Liver (tissue), 3 donors: ENCODE measurements around the gene FXYD7.

Experiments used
- EGR1 ChIP-seq, 2 donors: IDR thresholded peaks; 2 replicates each; pipeline ENCODE4 v1.6.1; 2016 to 2018; ENCODE audit warnings: antibody characterized with exemption in 2 of 2, low read depth in 2 of 2
- GABPA ChIP-seq, 2 donors: IDR thresholded peaks in 1 of 2; conservative IDR thresholded peaks in 1 of 2; 2 replicates each; pipeline ENCODE4 v1.6.1; 2016; ENCODE audit warnings: antibody characterized with exemption in 2 of 2, mild to moderate bottlenecking in 1 of 2, moderate library complexity in 1 of 2
- HNF4G ChIP-seq: IDR thresholded peaks from 2 replicates; pipeline ENCODE4 v1.6.1; 2016; ENCODE audit warnings: antibody characterized with exemption
- JUND ChIP-seq, 2 donors: IDR thresholded peaks; 2 replicates each; pipeline ENCODE4 v1.6.1; 2016; ENCODE audit warnings: antibody characterized with exemption in 2 of 2
- NR2F2 ChIP-seq: IDR thresholded peaks from 2 replicates; pipeline ENCODE4 v1.6.1; 2016; ENCODE audit warnings: antibody characterized with exemption
- RAD21 ChIP-seq, 2 donors: IDR thresholded peaks; 2 replicates each; pipeline ENCODE4 v1.6.1; 2016; ENCODE audit warnings: antibody characterized with exemption in 2 of 2, mild to moderate bottlenecking in 2 of 2
- SP1 ChIP-seq: IDR thresholded peaks from 2 replicates; pipeline ENCODE4 v1.6.1; 2018; ENCODE audit warnings: antibody characterized with exemption, mild to moderate bottlenecking
- YY1 ChIP-seq: IDR thresholded peaks from 2 replicates; pipeline ENCODE4 v1.6.1; 2016; ENCODE audit warnings: antibody characterized with exemption, mild to moderate bottlenecking
- TF ChIP-seq, protein P1 (sequence below): fragments of 150-350 bp; IDR thresholded peaks from 2 replicates; pipeline ENCODE4 v1.5.1; 2017; ENCODE audit warnings: improper control_type of control experiment, low read depth, low read length; ENCODE audit not compliant: missing input control
- TF ChIP-seq, protein P2 (sequence below): IDR thresholded peaks from 2 replicates; pipeline ENCODE4 v1.6.1; 2016; ENCODE audit warnings: antibody characterized with exemption, mild to moderate bottlenecking
- TF ChIP-seq, protein P3 (sequence below): IDR thresholded peaks from 2 replicates; pipeline ENCODE4 v1.6.1; 2016; ENCODE audit warnings: antibody characterized with exemption
- TF ChIP-seq, protein P4 (sequence below): IDR thresholded peaks from 2 replicates; pipeline ENCODE4 v1.6.1; 2016; ENCODE audit warnings: antibody characterized with exemption
- donor health status: healthy.
- donor health status: healthy.

DNA sequence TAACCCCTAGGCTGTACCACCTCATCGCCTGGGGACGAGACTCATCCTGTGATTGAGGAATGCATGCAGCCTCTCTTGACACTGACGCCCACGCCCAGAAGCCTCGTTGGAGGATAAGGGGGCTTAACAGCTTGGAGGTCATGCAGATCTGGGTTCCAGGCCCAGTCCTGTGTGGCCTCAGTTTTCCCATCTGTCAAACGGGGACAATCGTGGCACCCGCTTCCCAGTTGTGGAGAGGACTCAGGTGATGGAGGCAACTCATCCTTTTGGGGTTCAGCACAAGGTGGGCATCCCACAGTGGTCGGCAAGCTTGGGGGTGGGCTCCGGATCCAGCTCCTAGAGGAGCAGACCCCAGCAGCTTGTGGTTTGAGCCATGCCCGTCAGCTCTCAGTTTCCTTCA lies 6.8 kb upstream of the FXYD7 start:
- TF ChIP-seq YY1 = no peak
- TF ChIP-seq, protein P1, sequence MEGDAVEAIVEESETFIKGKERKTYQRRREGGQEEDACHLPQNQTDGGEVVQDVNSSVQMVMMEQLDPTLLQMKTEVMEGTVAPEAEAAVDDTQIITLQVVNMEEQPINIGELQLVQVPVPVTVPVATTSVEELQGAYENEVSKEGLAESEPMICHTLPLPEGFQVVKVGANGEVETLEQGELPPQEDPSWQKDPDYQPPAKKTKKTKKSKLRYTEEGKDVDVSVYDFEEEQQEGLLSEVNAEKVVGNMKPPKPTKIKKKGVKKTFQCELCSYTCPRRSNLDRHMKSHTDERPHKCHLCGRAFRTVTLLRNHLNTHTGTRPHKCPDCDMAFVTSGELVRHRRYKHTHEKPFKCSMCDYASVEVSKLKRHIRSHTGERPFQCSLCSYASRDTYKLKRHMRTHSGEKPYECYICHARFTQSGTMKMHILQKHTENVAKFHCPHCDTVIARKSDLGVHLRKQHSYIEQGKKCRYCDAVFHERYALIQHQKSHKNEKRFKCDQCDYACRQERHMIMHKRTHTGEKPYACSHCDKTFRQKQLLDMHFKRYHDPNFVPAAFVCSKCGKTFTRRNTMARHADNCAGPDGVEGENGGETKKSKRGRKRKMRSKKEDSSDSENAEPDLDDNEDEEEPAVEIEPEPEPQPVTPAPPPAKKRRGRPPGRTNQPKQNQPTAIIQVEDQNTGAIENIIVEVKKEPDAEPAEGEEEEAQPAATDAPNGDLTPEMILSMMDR = no peak
- TF ChIP-seq NR2F2 = no peak
- TF ChIP-seq, protein P2, sequence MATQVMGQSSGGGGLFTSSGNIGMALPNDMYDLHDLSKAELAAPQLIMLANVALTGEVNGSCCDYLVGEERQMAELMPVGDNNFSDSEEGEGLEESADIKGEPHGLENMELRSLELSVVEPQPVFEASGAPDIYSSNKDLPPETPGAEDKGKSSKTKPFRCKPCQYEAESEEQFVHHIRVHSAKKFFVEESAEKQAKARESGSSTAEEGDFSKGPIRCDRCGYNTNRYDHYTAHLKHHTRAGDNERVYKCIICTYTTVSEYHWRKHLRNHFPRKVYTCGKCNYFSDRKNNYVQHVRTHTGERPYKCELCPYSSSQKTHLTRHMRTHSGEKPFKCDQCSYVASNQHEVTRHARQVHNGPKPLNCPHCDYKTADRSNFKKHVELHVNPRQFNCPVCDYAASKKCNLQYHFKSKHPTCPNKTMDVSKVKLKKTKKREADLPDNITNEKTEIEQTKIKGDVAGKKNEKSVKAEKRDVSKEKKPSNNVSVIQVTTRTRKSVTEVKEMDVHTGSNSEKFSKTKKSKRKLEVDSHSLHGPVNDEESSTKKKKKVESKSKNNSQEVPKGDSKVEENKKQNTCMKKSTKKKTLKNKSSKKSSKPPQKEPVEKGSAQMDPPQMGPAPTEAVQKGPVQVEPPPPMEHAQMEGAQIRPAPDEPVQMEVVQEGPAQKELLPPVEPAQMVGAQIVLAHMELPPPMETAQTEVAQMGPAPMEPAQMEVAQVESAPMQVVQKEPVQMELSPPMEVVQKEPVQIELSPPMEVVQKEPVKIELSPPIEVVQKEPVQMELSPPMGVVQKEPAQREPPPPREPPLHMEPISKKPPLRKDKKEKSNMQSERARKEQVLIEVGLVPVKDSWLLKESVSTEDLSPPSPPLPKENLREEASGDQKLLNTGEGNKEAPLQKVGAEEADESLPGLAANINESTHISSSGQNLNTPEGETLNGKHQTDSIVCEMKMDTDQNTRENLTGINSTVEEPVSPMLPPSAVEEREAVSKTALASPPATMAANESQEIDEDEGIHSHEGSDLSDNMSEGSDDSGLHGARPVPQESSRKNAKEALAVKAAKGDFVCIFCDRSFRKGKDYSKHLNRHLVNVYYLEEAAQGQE = no peak
- TF ChIP-seq GABPA (IDR thresholded peaks at IDR 0.05 in 1 of 2, conservative IDR thresholded peaks at IDR 0.05 in 1 of 2) = no peak
- TF ChIP-seq SP1 = no peak
- no peak for TF ChIP-seq RAD21 (IDR thresholded peaks at IDR 0.05)
- no peak for TF ChIP-seq EGR1 (IDR thresholded peaks at IDR 0.05; ENCODE audit: low read depth in 2 of 2)
- TF ChIP-seq, protein P3, sequence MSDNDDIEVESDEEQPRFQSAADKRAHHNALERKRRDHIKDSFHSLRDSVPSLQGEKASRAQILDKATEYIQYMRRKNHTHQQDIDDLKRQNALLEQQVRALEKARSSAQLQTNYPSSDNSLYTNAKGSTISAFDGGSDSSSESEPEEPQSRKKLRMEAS = no peak
- no peak for TF ChIP-seq JUND (IDR thresholded peaks at IDR 0.05)
- TF ChIP-seq HNF4G = no peak
- TF ChIP-seq, protein P4, sequence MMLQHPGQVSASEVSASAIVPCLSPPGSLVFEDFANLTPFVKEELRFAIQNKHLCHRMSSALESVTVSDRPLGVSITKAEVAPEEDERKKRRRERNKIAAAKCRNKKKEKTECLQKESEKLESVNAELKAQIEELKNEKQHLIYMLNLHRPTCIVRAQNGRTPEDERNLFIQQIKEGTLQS = no peak
